CD4-positive, alpha-beta T cell treated with Interleukin-6 at 100 ng/mL for 8 hours (primary cell): Measurements from ENCODE around the gene GRID1.
"Not testable (repeated sequence)": the region's sequence is repeated elsewhere in the genome, so short reads cannot be mapped to it uniquely, and the experiment has no call there.

Experiments used
- DNase-seq: peaks from one replicate; pipeline ENCODE4 v3.0.0-alpha.2; 2020; ENCODE audit warnings: mixed read lengths, low spot score

The GRID1 gene

GRCh38 chr10:86189891-86190290, 176.7 kb downstream of the GRID1 start:
- no peak for DNase-seq

DNA sequence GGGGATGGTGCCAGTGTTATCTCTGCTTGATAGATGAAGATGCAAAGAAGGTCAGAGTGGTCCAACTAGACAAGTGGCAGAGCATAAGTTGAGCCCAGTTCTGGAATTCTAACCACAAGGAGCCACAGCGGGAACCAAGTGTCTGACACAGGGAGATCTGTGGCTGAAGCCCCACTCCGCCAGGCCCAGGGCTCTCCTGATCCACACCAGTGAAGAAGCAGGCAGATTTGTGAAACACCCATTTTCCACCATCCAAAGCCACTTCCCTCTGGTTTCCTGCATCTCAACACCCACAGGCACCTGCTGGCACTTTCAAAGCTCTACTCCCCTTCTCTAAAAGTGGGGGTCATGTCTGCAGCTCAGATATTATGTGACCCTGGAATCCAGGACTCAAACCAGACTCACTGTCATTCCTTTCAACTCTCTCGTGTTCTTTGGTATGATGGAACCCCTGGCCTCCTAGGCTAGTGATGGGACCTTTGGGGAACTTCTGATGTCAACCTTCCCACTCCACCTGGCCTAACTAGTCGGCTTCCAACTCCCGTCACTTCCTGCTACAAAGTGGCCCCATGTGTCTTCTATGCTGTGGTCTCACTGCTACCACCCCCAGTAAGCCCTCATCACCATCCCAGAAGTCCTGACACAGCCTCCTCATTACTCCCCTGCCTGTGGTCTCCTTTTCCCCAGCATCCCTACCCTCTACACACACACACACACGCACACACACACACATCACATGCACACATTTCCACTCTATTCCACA, 177.6 kb downstream of the GRID1 start:
- no peak for DNase-seq

GRCh38 chr10:86188326-86188725, 178.3 kb downstream of the GRID1 start:
- DNase-seq = no peak

GRCh38 chr10:86187499-86188239, 178.9 kb downstream of the GRID1 start:
- DNase-seq = no peak

DNA sequence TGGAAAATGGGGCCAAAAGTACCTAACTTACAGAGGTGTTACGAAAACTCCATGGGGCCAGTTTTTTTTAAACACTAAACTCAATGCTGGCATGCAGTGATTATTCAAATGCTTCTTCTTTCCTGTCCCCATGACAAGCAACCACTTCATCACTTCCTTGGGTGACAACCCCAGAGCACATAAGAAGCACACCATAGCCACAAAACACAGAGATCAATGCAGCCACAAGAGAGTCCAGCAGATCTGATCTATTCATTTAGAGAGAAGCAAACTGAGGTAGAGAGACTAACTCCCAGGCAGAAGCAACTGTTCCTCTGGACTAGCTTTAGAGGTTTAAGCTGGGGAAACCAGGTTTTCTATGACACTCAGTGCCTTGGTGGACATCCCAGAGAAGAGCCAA, 180.0 kb downstream of the GRID1 start:
- no peak for DNase-seq

GRCh38 chr10:86182595-86182994, 184.0 kb downstream of the GRID1 start:
- no peak for DNase-seq

- DNase-seq = no peak
Observed at GRCh38 chr10:86182150-86182549, 184.4 kb downstream of the GRID1 start.

- DNase-seq = no peak
Observed at GRCh38 chr10:86180861-86181260, 185.7 kb downstream of the GRID1 start.

DNA sequence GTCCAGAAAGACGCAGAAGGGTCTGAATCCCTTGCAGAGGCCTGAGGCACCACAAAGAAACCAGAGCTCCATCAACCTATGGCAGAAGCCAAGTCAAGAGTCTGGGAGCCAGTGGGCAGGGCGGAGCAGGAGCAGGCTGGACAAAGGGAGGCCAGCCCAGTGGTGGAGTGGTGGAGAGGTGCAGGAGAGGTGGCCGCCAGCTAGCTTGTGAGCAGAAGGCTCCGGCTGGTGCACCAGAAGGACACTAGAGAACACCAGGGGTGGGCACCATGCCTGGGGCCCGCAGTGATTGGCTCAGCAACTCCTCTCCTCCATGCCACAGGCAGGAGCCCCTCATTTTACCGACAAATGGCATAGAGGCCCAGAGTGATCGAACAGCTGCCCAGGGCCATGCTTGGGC, 186.6 kb downstream of the GRID1 start:
- DNase-seq = no peak

- DNase-seq = no peak
Observed at GRCh38 chr10:86179153-86179524, 187.5 kb downstream of the GRID1 start.

DNA sequence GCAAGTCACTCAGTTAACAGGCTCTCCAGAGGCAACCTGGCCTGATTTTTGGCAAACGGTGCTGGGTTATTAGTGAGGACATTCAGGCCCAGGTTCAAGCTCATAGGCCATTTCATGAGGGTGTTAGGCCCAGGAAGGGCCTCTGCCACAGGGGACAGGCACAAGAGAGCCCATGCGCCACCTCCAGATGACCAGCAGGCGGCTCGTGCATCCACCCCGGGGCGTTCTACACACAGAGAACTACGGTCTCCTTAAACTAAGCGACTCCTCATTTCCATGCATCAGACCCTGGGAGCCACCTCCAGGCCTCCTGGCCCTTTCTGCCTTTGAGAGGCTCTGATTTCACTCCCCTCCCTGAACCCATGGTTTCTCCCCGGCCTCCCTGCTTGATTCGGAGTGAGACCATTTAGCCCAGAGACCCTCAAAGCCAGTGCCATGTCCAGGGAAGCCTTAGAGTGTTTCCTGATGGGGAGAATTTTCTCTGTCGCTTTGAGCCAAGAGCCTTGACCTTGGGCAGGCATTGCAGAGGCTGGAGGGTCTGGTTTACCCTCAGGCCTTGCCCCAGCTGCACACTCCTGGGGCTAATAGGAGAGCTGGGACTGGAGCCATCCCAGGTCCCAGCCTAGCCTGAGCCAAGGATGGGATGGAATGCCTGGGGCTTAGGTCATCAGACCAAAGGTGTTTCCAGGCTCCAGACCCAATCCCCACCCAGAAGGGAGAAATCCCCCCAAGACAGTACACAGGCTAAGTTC, 188.0 kb downstream of the GRID1 start:
- DNase-seq = no peak

GRCh38 chr10:86177537-86178155, 188.9 kb downstream of the GRID1 start:
- DNase-seq = no peak

- no peak for DNase-seq
Observed at GRCh38 chr10:86176850-86177536, 189.6 kb downstream of the GRID1 start.

DNA sequence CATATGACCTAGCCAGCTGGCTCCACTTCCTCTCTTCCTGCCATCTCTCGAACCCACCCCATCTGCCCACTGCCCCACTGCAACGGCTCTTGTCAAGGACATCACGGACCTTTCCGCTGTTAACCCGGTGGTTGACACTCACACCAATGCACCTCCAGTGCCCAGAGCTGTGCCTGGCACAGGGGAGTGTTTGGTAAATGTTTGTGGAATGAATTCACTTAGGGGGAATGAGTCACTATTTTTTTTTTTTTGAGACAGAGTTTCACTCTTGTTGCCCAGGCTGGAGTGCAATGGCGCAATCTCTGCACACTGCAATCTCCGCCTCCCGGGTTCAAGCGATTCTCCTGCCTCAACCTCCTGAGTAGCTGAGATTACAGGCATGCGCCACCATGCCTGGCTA, 191.1 kb downstream of the GRID1 start:
- not testable (repeated sequence) for DNase-seq

GRCh38 chr10:86172301-86172700, 194.3 kb downstream of the GRID1 start:
- no peak for DNase-seq

DNA sequence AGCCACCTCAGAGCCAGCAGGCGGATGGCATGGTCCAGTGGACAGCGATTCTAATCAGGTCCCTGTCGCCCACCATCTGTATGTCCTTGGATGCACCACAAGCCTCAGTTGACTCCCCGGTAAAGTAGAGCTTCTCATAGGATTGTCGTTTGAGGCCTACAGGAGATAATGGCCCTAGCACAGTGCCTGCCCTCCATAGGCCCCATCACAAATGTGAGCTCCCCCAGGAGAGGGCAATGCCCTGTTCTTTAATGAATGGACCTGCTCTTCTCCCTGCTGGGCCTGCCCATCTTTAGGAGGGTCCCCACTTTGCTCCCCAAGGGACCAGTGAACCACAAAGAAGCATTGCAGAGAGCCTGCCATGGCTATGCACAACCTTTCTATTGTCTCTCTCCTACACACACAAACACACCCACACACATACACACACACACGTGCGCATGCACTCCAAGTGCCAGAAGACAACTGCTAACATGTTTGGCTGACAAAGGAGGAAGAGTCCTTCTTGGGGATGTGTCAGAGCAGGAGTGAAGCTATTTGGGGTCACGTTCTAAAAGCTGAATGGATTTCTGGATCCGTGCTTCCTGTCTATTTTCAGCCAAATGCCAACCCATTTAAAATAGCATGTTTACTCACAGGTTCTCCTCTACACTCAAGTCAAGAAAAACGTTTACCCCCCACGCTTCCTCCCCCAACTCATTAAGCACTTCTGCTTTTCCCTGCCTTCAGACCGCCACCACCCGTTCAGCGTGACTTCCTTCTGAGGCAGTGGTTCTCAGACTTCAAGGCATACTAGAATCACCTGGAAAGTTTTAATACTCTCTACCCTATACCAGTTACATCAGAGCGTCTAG, 196.1 kb downstream of the GRID1 start:
- no peak for DNase-seq

GRCh38 chr10:86169506-86170254, 196.9 kb downstream of the GRID1 start:
- no peak for DNase-seq

DNA sequence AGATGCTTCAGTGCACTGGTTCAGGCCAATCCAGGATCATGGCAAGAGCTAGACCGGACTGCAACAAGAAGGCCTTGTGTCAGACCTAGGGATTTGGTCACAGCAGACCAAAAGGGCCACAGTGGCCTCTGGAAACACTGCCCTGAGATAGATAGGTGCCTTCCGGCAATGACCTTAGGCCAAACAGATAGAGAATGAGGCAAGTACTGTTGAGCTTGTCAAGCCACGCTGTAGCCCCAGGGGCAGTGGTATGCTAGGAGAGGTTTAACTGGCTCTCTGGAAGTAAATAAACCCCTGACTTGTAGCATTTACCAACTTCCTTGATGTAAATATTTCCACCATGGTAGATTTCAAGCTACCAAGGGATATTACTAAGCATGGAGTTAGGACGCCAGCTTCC, 197.5 kb downstream of the GRID1 start:
- no peak for DNase-seq

GRCh38 chr10:86168256-86168655, 198.3 kb downstream of the GRID1 start:
- no peak for DNase-seq

- no peak for DNase-seq
Observed at GRCh38 chr10:86167762-86168128, 198.8 kb downstream of the GRID1 start.
